Measurements from ENCODE around the gene DEUP1.
"Not testable (repeated sequence)": the region's sequence is repeated elsewhere in the genome, so short reads cannot be mapped to it uniquely, and the experiment has no call there.

DEUP1 gene

DNA sequence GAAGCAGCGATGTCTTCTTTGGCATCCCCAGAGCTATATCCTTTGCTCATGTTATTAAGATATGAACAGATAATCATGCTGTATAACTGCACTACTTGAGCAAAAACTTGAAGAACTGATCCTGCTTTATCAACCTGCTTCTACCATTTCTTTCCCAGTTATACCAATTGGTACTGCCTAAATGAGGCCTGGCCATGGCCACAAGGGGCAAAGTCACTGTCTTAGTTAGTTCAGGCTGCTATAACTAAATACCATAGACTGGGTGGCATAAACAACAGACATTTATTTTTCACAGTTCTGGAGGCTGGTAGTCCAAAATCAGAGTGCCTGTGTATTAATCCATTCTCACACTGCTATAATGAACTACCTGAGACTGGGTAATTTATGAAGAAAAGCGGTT, 37.5 kb downstream of the DEUP1 start:
- no peak for DNase-seq

GRCh38 chr11:93370260-93370659, 39.7 kb downstream of the DEUP1 start:
- DNase-seq, result peak; percentile 47

DNA sequence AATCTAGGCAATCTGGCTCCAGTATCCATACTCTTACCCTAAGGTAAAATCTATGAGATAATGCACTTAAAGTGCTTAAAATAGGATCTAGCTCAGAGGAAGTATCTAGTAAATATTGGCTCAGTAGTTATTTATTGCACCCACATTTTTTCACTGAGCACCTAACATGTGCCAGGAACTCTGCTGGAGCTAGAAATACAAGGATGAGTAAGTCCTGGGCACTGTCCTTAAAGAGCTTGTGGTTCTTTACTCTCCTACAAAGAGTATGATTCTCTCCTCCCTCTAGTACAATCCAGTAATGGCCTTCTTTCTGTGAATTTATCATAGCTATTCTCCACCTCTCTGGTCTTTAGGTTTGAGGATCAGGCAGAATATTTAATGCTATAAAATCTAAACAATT, 59.2 kb downstream of the DEUP1 start:
- DNase-seq, result no peak

DNA sequence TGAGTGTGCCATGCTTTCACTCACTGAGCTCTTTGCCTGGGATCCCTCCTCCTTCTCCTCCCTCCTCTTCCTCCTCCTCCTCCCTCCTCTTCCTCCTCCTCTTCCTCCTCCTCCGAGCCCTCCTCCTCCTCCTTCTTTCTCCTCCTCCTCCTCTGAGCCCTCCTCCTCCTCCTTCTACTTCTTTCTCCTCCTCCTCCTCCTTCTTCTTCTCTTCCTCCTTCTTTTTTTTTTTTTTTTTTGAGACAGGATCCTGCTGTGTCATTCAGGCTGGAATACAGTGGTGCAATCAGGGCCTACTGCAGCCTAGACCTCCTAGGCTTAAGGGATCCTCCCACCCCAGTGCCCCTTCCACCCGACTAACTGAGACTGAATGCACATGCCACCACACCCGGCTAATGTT, 62.3 kb downstream of the DEUP1 start:
- peak; percentile 4 for DNase-seq

- no peak for DNase-seq
Measured at GRCh38 chr11:93393386-93393785, 62.8 kb downstream of the DEUP1 start.

- DNase-seq, result no peak
Measured at GRCh38 chr11:93394488-93394887, 63.9 kb downstream of the DEUP1 start.

- DNase-seq, result peak; percentile 72
Measured at GRCh38 chr11:93396316-93396715, 65.8 kb downstream of the DEUP1 start.

- no peak for DNase-seq
Measured at GRCh38 chr11:93403930-93404329, 73.4 kb downstream of the DEUP1 start.

- peak; percentile 13 for DNase-seq
Measured at GRCh38 chr11:93407777-93408401, 77.3 kb downstream of the DEUP1 start.

- DNase-seq, result no peak
Measured at GRCh38 chr11:93410441-93410840, 79.9 kb downstream of the DEUP1 start.

DNA sequence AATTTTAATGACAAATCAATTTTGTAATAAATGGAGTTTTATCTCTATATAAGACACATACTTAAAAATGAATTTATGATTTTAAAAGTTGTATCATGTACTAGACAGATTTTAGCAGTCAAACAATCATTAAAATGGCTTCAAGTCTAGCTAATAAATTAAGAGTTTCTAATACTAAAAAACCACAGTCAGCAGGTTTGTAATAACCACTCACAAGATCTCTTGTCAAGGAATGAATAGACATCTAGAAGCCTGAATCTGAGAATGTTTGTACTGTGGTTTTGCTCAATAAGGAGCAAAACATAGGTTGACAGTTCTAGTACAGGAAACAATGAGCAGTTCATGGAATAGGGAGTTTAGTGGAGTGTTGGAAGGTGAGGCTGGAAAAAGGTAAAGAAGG, 81.2 kb downstream of the DEUP1 start:
- DNase-seq, result no peak

DNA sequence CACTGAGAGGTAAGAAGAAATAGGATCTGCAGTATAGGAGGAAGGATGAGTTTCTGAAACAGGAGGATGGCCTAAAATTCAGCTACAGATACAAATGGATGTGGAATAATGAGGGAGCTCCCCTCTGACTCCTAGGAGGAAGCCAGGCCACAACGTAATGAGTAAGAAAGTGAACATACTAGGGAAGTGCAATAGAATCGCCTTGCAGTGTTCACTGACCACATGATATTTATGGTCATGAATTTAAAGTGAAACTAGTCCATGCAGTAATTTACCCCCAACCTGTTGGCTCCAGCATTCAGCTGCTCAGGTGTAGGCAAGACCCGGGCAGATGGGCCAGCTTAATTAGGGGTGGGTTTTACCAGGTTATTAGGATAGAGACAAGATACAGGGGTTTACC, 101.7 kb downstream of the DEUP1 start:
- no peak for DNase-seq

GRCh38 chr11:93443232-93443631, 112.7 kb downstream of the DEUP1 start:
- not testable (repeated sequence) for DNase-seq

DNA sequence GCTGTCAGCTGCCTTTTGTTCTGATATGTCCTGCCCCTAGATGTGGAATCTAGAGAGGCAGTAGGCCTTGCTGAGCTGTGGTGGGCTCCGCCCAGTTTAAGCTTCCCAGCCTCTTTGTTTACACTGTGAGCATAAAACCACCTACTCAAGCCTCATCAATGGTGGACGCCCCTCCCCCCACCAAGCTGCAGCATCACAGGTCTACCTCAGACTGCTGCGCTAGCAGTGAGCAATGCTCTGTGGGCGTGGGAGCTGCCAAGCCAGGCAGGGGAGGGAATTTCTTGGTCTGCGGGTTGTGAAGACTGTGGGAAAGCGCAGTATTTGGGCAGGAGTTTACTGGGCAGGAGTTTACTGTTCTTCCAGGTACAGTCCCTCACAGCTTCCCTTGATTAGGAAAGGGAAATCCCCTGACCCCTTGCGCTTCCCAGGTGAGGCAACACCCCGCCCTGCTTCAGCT, 114.1 kb downstream of the DEUP1 start:
- DNase-seq, result no peak

DNA sequence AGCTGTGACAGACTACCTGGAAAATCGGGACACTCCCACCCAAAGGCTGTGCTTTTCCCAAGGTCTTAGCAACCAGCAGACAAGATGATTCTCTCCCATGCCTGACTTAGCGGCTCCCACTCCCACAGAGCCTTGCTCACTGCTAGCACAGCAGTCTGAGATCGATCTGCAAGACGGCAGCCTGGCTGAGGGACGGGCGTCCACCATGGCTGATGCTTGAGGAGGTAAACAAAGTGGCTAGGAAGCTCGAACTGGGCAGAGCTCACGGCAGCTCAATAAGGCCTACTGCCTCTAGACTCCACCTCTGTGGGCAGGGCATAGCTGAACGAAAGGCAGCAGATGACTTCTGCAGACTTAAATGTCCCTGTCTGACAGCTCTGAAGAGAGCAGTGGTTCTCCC, 127.7 kb downstream of the DEUP1 start:
- no peak for DNase-seq

- DNase-seq, result not testable (repeated sequence)
Measured at GRCh38 chr11:93463666-93464065, 133.1 kb downstream of the DEUP1 start.

GRCh38 chr11:93464927-93465540, 134.5 kb downstream of the DEUP1 start:
- no peak for DNase-seq

- no peak for DNase-seq
Measured at GRCh38 chr11:93467054-93467453, 136.5 kb downstream of the DEUP1 start.

GRCh38 chr11:93468290-93468689, 137.7 kb downstream of the DEUP1 start:
- DNase-seq, result no peak

DNA sequence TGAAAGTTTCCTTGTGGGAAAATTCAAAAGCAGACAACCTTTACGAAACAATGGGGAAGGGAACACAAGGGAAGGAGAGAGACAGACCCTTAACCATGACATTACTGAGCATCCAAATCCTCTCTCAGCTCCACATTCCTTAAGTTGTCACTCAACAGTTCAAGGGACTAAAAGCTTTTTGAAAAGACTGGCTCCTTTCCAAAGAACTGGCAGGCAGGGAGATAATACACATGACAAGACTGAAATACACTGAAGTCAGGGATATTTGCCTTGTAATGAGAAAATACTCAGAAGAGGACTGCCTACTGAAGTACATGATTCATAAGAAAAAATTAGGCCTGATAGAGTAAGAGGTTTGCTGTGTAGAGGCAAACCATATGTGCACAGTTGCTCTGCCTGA, 143.6 kb downstream of the DEUP1 start:
- no peak for DNase-seq

- DNase-seq, result no peak
Measured at GRCh38 chr11:93476796-93477195, 146.3 kb downstream of the DEUP1 start.

- DNase-seq, result no peak
Measured at GRCh38 chr11:93477684-93478234, 147.2 kb downstream of the DEUP1 start.

- DNase-seq, result no peak
Measured at GRCh38 chr11:93478841-93479240, 148.3 kb downstream of the DEUP1 start.

DNA sequence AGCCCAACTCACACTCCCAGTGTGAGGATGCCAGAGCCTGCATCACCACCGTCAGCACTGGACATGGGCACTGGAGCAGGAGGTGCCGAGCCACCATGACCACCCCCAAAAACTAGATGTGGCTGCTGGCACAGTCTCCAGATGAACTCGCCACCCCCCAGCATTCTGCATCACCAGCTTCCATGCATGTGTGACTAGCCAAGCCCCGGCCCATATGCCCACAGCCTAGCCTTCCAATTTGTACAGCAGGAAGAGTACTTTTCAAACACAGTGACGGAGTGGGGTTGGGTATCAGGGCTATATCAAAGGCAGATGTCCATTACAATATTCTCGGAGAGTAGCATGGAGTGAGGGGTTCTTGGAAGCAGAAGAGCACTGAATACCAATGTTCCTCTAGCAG, 149.7 kb downstream of the DEUP1 start:
- DNase-seq, result no peak

- no peak for DNase-seq
Measured at GRCh38 chr11:93480756-93481155, 150.2 kb downstream of the DEUP1 start.
